Suppressor macrophage treated with lipopolysaccharide for 4 hours (primary cell): ENCODE data around the gene RBMY1A1.
"Not testable (repeated sequence)": the region's sequence is repeated elsewhere in the genome, so short reads cannot be mapped to it uniquely, and the experiment has no call there.

Experiments used
- DNase-seq: peaks from one replicate; pipeline ENCODE4 v3.0.0-alpha.2; 2020

Gene RBMY1A1

GRCh38 chrY:21534579-21534978, at the start of gene RBMY1A1:
TSS of gene RBMY1A1 (plus strand) at chrY:21534879. CDS start at chrY:21536892, 2,013 bp downstream.
- DNase-seq = not testable (repeated sequence)

- not testable (repeated sequence) for DNase-seq
Observed at GRCh38 chrY:21511038-21511437, 23.6 kb upstream of the RBMY1A1 start, which contains the start of gene RBMY1B. TSS of gene RBMY1B (plus strand) at chrY:21511338. CDS start at chrY:21513351, 2,013 bp downstream.

- DNase-seq = not testable (repeated sequence)
Observed at GRCh38 chrY:21559316-21559984, 24.8 kb downstream of the RBMY1A1 start.

- no peak for DNase-seq
Observed at GRCh38 chrY:21585449-21585848, 50.8 kb downstream of the RBMY1A1 start.

- DNase-seq = not testable (repeated sequence)
Observed at GRCh38 chrY:21586454-21586853, 51.8 kb downstream of the RBMY1A1 start.

- no peak for DNase-seq
Observed at GRCh38 chrY:21592059-21592458, 57.4 kb downstream of the RBMY1A1 start.

GRCh38 chrY:21596287-21596686, 61.6 kb downstream of the RBMY1A1 start:
- not testable (repeated sequence) for DNase-seq
